RWPE1 (cell line): ENCODE data around the gene MYO15B.
A peak's percentile ranks its signal among the peaks of the same experiment; 100 is the strongest.

ENCODE experiments used
- CTCF ChIA-PET: fragments of 350-600 bp; sonication (Branson Sonifier 250); formaldehyde crosslinking; extraction: SDS; loops from one replicate; lab custom pipeline; 2021; lab: Yijun Ruan, JAX
- POLR2A ChIA-PET: fragments of 400-600 bp; formaldehyde crosslinking; extraction: SDS; loops from one replicate; lab custom pipeline; 2020; ENCODE audit warnings: antibody characterized with exemption; ENCODE audit not compliant: low non-redundant PET; lab: Yijun Ruan, JAX
- DNase-seq: peaks from one replicate; pipeline ENCODE4 v3.0.0; 2012; ENCODE audit warnings: low spot score
- H3K27ac ChIP-seq: fragments of 450-650 bp; 2 replicates; pipeline ENCODE4 v1.5.1; 2017
- TF ChIP-seq, protein P1 (sequence below): fragments of 450-650 bp; conservative IDR thresholded peaks from 2 replicates; pipeline ENCODE4 v1.5.1; 2017; ENCODE audit warnings: low read depth, mild to moderate bottlenecking

The MYO15B gene

DNA sequence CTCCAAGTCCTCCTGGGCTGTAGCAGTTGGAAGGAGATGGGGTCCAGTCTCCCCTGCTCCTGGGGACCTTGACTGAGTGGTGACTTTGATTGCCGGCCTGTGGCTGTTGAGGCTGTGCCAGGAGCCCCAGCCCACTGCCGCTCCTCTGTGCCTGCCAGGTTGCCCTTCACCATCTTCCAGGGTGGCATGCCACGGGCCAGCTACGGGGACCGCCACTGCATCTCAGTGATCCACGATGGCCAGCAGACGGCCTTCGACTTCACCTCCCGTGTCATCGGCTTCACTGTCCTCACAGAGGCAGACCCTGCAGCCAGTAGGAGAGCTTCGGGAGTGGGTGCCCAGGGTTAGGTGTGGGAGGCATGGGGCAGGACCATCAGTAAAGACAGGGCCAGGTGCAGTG lies 23.4 kb upstream of the MYO15B start:
- POLR2A ChIA-PET = no interaction called here
- no peak for DNase-seq
- no peak overlapping the region for H3K27ac ChIP-seq
- TF ChIP-seq, protein P1, sequence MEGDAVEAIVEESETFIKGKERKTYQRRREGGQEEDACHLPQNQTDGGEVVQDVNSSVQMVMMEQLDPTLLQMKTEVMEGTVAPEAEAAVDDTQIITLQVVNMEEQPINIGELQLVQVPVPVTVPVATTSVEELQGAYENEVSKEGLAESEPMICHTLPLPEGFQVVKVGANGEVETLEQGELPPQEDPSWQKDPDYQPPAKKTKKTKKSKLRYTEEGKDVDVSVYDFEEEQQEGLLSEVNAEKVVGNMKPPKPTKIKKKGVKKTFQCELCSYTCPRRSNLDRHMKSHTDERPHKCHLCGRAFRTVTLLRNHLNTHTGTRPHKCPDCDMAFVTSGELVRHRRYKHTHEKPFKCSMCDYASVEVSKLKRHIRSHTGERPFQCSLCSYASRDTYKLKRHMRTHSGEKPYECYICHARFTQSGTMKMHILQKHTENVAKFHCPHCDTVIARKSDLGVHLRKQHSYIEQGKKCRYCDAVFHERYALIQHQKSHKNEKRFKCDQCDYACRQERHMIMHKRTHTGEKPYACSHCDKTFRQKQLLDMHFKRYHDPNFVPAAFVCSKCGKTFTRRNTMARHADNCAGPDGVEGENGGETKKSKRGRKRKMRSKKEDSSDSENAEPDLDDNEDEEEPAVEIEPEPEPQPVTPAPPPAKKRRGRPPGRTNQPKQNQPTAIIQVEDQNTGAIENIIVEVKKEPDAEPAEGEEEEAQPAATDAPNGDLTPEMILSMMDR = no peak
- CTCF ChIA-PET = no interaction called here

GRCh38 chr17:75565066-75565465 lies 22.5 kb upstream of the MYO15B start:
- POLR2A ChIA-PET = interaction anchor here (0.5 kb wide), 1 partner anchor 12 kb away, joined by 3 read pairs; no protein-coding TSS in a partner anchor
- DNase-seq = peak; percentile 71
- CTCF ChIA-PET = interaction anchor here (0.7 to 1.1 kb wide), 5 partner anchors 12 to 291 kb away, joined by 3 to 4 read pairs (median 3); partner anchors contain the start of genes SMIM5 and TSEN54
- peak overlapping the region; percentile 15 for H3K27ac ChIP-seq
- TF ChIP-seq, protein P1 = no peak

DNA sequence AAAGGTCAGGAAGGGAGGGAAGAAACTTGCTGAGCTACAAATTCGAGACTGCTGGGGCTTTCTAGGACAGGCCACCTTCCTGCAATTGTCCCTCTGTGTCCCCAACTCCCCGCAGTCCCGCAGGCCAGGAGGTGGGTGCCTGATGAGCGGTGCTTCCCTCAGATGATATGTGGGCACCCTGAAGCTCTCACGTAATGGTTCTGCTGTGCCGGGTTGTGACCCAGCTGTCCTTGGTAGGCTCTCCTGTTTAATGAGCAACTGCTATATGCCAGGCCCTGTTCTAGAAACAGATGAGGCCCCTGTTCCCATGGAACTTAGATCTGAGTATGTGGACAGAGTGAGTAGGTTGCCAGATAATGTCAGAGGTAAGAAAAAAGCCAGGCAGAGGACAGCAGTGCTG lies 22.0 kb upstream of the MYO15B start:
- no peak overlapping the region for H3K27ac ChIP-seq
- DNase-seq = no peak
- ChIA-PET POLR2A (interaction anchor here (0.5 kb wide), 1 partner anchor 11 kb away, joined by 3 read pairs; no protein-coding TSS in a partner anchor), CTCF (interaction anchor here (1.0 to 1.1 kb wide), 3 partner anchors 12 to 290 kb away, joined by 3 read pairs; no protein-coding TSS in a partner anchor)
- TF ChIP-seq, protein P1 = no peak

- DNase-seq = no peak
- TF ChIP-seq, protein P1 = no peak
- ChIA-PET CTCF (interaction anchor here (0.7 kb wide), 1 partner anchor 155 kb away, joined by 4 read pairs; no protein-coding TSS in a partner anchor), POLR2A (no interaction called here)
- no peak overlapping the region for H3K27ac ChIP-seq
These were observed 21.2 kb upstream of the MYO15B start for GRCh38 chr17:75566416-75566815.

DNA sequence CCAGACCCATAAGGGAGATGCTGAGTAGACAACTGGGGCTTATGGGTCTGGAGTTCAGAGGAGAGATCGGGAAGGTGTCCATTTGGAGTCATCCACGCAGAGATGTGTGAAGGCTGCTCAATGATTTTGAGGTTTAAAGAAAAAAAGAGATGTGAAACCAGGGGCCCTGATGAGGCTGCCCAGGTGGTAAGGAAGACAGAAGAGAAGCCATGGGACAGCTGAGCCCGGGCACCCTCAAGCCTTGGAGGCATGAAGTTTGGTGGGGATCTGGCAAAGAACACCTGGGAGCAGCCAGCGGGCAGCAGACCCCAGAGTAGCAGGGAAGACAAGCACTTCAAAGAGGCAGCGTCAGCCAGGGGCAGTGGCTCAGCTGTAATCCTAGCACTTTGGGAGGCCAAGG lies 20.8 kb upstream of the MYO15B start:
- TF ChIP-seq, protein P1 = no peak
- H3K27ac ChIP-seq = no peak overlapping the region
- CTCF ChIA-PET = interaction anchor here (0.7 kb wide), 1 partner anchor 155 kb away, joined by 4 read pairs; no protein-coding TSS in a partner anchor
- POLR2A ChIA-PET = interaction anchor here (0.7 kb wide), 1 partner anchor 29 kb away, joined by 3 read pairs; no protein-coding TSS in a partner anchor
- DNase-seq = no peak

GRCh38 chr17:75568412-75569255 lies 19.0 kb upstream of the MYO15B start:
- TF ChIP-seq, protein P1 = no peak
- H3K27ac ChIP-seq = no peak overlapping the region
- DNase-seq = no peak
- CTCF ChIA-PET = interaction anchor here (0.6 kb wide), 1 partner anchor 33 kb away, joined by 4 read pairs; no protein-coding TSS in a partner anchor
- POLR2A ChIA-PET = interaction anchor here (0.6 kb wide), 1 partner anchor 130 kb away, joined by 5 read pairs; no protein-coding TSS in a partner anchor
